Nephron progenitor cell (in vitro differentiated cells): ENCODE data around the gene ZBTB20.

Experiments
- DNase-seq: peaks from one replicate; pipeline ENCODE4 v3.0.0; 2021
- H3K27ac Mint-ChIP-seq: 2 replicates; pipeline ENCODE4 v1.8.0; 2021; ENCODE audit warnings: mild to moderate bottlenecking, moderate library complexity, mixed read lengths
- H3K27me3 Mint-ChIP-seq: 2 replicates; pipeline ENCODE4 v1.8.0; 2021; ENCODE audit warnings: mild to moderate bottlenecking, low read depth, mixed read lengths; ENCODE audit not compliant: poor library complexity
- H3K36me3 Mint-ChIP-seq: 2 replicates; pipeline ENCODE4 v1.8.0; 2021; ENCODE audit warnings: low read depth, mixed read lengths
- H3K4me1 Mint-ChIP-seq: 2 replicates; pipeline ENCODE4 v1.8.0; 2021; ENCODE audit warnings: mixed read lengths
- H3K4me3 Mint-ChIP-seq: 2 replicates; pipeline ENCODE4 v1.8.0; 2021; ENCODE audit warnings: mild to moderate bottlenecking, moderate library complexity, mixed read lengths
- H3K9me3 Mint-ChIP-seq: 2 replicates; pipeline ENCODE4 v1.8.0; 2021; ENCODE audit warnings: mild to moderate bottlenecking, moderate library complexity, mixed read lengths
- TF ChIP-seq, protein P1 (sequence below): fragments of 200-600 bp; sonication (generic); IDR thresholded peaks from 2 replicates; pipeline ENCODE4 v1.5.0; 2021; ENCODE audit warnings: antibody characterized with exemption

Gene ZBTB20

GRCh38 chr3:114721864-114722263, 425.2 kb downstream of the ZBTB20 start:
- TF ChIP-seq, protein P1, sequence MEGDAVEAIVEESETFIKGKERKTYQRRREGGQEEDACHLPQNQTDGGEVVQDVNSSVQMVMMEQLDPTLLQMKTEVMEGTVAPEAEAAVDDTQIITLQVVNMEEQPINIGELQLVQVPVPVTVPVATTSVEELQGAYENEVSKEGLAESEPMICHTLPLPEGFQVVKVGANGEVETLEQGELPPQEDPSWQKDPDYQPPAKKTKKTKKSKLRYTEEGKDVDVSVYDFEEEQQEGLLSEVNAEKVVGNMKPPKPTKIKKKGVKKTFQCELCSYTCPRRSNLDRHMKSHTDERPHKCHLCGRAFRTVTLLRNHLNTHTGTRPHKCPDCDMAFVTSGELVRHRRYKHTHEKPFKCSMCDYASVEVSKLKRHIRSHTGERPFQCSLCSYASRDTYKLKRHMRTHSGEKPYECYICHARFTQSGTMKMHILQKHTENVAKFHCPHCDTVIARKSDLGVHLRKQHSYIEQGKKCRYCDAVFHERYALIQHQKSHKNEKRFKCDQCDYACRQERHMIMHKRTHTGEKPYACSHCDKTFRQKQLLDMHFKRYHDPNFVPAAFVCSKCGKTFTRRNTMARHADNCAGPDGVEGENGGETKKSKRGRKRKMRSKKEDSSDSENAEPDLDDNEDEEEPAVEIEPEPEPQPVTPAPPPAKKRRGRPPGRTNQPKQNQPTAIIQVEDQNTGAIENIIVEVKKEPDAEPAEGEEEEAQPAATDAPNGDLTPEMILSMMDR, result no peak
- no peak for DNase-seq
- no peaks in the 10 kb centered on the region for H3K9me3 Mint-ChIP-seq
- no peak overlapping the region for H3K4me3 Mint-ChIP-seq
- no peaks in the 10 kb centered on the region for H3K4me1 Mint-ChIP-seq
- no peaks in the 10 kb centered on the region for H3K36me3 Mint-ChIP-seq
- H3K27ac Mint-ChIP-seq, result no peak overlapping the region
- no peaks in the 10 kb centered on the region for H3K27me3 Mint-ChIP-seq

- no peak for DNase-seq
- H3K4me1 Mint-ChIP-seq, result no peaks in the 10 kb centered on the region
- no peak overlapping the region for H3K4me3 Mint-ChIP-seq
- no peaks in the 10 kb centered on the region for H3K27me3 Mint-ChIP-seq
- TF ChIP-seq, protein P1, result no peak
- no peaks in the 10 kb centered on the region for H3K9me3 Mint-ChIP-seq
- H3K27ac Mint-ChIP-seq, result no peak overlapping the region
- H3K36me3 Mint-ChIP-seq, result no peaks in the 10 kb centered on the region
Measured at GRCh38 chr3:114721209-114721608, 425.9 kb downstream of the ZBTB20 start.

DNA sequence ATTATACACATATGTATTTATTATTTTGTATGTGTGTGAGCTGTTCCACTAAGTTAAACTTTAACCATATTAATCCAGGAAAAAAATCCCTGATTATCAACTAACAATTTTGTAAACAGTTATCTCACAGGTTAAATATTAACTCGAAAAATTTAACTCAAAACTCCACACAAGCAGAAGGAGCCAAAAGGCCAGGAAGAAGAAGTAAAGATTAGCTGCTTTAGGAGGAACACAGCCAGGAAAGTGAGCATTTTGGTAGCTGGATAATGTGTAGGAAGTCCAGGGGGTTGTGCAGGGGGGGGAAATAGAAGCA, 428.2 kb downstream of the ZBTB20 start:
- TF ChIP-seq, protein P1, result no peak
- DNase-seq, result no peak
- Mint-ChIP-seq H3K4me1 (no peaks in the 10 kb centered on the region), H3K27ac (no peak overlapping the region), H3K4me3 (no peak overlapping the region), H3K9me3 (no peaks in the 10 kb centered on the region), H3K36me3 (no peaks in the 10 kb centered on the region), H3K27me3 (no peaks in the 10 kb centered on the region)

- H3K36me3 Mint-ChIP-seq, result no peaks in the 10 kb centered on the region
- no peak for DNase-seq
- no peaks in the 10 kb centered on the region for H3K4me1 Mint-ChIP-seq
- TF ChIP-seq, protein P1, result no peak
- no peaks in the 10 kb centered on the region for H3K9me3 Mint-ChIP-seq
- H3K27me3 Mint-ChIP-seq, result no peaks in the 10 kb centered on the region
- H3K4me3 Mint-ChIP-seq, result no peak overlapping the region
- H3K27ac Mint-ChIP-seq, result no peak overlapping the region
Measured at GRCh38 chr3:114718071-114718897, 428.8 kb downstream of the ZBTB20 start.

- Mint-ChIP-seq H3K4me1 (no peaks in the 10 kb centered on the region), H3K27ac (no peak overlapping the region), H3K9me3 (no peaks in the 10 kb centered on the region), H3K27me3 (no peaks in the 10 kb centered on the region), H3K36me3 (no peaks in the 10 kb centered on the region), H3K4me3 (no peak overlapping the region)
- TF ChIP-seq, protein P1, result no peak
- no peak for DNase-seq
Measured at GRCh38 chr3:114716916-114717315, 430.2 kb downstream of the ZBTB20 start.

DNA sequence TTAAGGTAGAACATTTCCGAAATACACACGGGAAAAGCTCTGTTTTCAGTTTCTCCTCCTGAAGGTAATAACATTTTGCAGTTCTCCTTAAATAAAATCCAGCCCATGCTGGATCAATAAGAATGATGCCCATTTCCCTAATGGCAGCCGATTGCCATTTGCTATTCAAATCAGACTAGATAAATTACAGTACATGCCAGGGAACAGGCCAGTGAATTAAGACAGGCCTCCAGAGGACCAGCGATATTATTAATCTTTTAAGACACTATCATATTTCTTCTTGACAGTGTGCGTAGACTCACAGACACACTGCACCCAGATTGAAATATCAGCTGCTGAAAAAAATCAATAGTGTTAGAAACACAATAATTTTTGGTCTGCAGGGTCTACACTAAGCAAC, 431.0 kb downstream of the ZBTB20 start:
- Mint-ChIP-seq H3K36me3 (no peaks in the 10 kb centered on the region), H3K27ac (peak overlapping the region; percentile 47)

More for the DNA sequence above, 431.0 kb downstream of the ZBTB20 start:
- H3K4me1 Mint-ChIP-seq, result no peaks in the 10 kb centered on the region
- H3K4me3 Mint-ChIP-seq, result no peak overlapping the region
- no peak for DNase-seq
- H3K9me3 Mint-ChIP-seq, result no peaks in the 10 kb centered on the region
- TF ChIP-seq, protein P1, result no peak
- no peaks in the 10 kb centered on the region for H3K27me3 Mint-ChIP-seq
